RWPE1 (cell line): Measurements from ENCODE around the gene DGKI.
A peak's percentile ranks its signal among the peaks of the same experiment; 100 is the strongest.

Source experiments
- CTCF ChIA-PET: fragments of 350-600 bp; sonication (Branson Sonifier 250); formaldehyde crosslinking; extraction: SDS; loops from one replicate; lab custom pipeline; 2021; lab: Yijun Ruan, JAX
- POLR2A ChIA-PET: fragments of 400-600 bp; formaldehyde crosslinking; extraction: SDS; loops from one replicate; lab custom pipeline; 2020; ENCODE audit warnings: antibody characterized with exemption; ENCODE audit not compliant: low non-redundant PET; lab: Yijun Ruan, JAX
- DNase-seq: peaks from one replicate; pipeline ENCODE4 v3.0.0; 2012; ENCODE audit warnings: low spot score
- H3K27ac ChIP-seq: fragments of 450-650 bp; 2 replicates; pipeline ENCODE4 v1.5.1; 2017
- CTCF ChIP-seq: fragments of 450-650 bp; conservative IDR thresholded peaks from 2 replicates; pipeline ENCODE4 v1.5.1; 2017; ENCODE audit warnings: low read depth, mild to moderate bottlenecking

Gene DGKI

GRCh38 chr7:137592232-137592896 lies 254.4 kb downstream of the DGKI start:
- DNase-seq = peak; percentile 53
- ChIA-PET POLR2A (no interaction called here), CTCF (interaction anchor here (0.6 to 1.1 kb wide), 4 partner anchors 11 to 423 kb away, joined by 3 to 5 read pairs (median 3); no protein-coding TSS in a partner anchor)
- peak; percentile 67 for TF ChIP-seq CTCF
- no peak overlapping the region for H3K27ac ChIP-seq

GRCh38 chr7:137591421-137591837 lies 255.3 kb downstream of the DGKI start:
- CTCF ChIA-PET = interaction anchor here (1.0 kb wide), 1 partner anchor 29 kb away, joined by 3 read pairs; no protein-coding TSS in a partner anchor
- peak; percentile 9 for DNase-seq
- TF ChIP-seq CTCF = no peak
- POLR2A ChIA-PET = no interaction called here
- H3K27ac ChIP-seq = no peak overlapping the region

GRCh38 chr7:137590756-137591305 lies 255.9 kb downstream of the DGKI start:
- POLR2A ChIA-PET = no interaction called here
- no peak for TF ChIP-seq CTCF
- no peak overlapping the region for H3K27ac ChIP-seq
- DNase-seq = no peak
- CTCF ChIA-PET = interaction anchor here (1.0 kb wide), 1 partner anchor 28 kb away, joined by 3 read pairs; no protein-coding TSS in a partner anchor

GRCh38 chr7:137590071-137590755 lies 256.6 kb downstream of the DGKI start:
- POLR2A ChIA-PET = no interaction called here
- CTCF ChIA-PET = interaction anchor here (0.6 kb wide), 1 partner anchor 1051 kb away, joined by 3 read pairs; no protein-coding TSS in a partner anchor
- no peak for TF ChIP-seq CTCF
- DNase-seq = no peak
- no peak overlapping the region for H3K27ac ChIP-seq

- POLR2A ChIA-PET = no interaction called here
- no peak for TF ChIP-seq CTCF
- CTCF ChIA-PET = no interaction called here
- no peak for DNase-seq
- no peak overlapping the region for H3K27ac ChIP-seq
These were observed 259.4 kb downstream of the DGKI start for GRCh38 chr7:137587326-137587725.

GRCh38 chr7:137585591-137585990 lies 261.2 kb downstream of the DGKI start:
- H3K27ac ChIP-seq = no peak overlapping the region
- DNase-seq = no peak
- ChIA-PET POLR2A (no interaction called here), CTCF (interaction anchor here (0.7 kb wide), 1 partner anchor 1736 kb away, joined by 5 read pairs; no protein-coding TSS in a partner anchor)
- TF ChIP-seq CTCF = no peak
